RWPE1 (cell line): ENCODE measurements around the gene TMEM41A.
A peak's percentile ranks its signal among the peaks of the same experiment; 100 is the strongest.
"Not testable (repeated sequence)": the region's sequence is repeated elsewhere in the genome, so short reads cannot be mapped to it uniquely, and the experiment has no call there.

ENCODE experiments used
- CTCF ChIA-PET: fragments of 350-600 bp; sonication (Branson Sonifier 250); formaldehyde crosslinking; extraction: SDS; loops from one replicate; lab custom pipeline; 2021; lab: Yijun Ruan, JAX
- POLR2A ChIA-PET: fragments of 400-600 bp; formaldehyde crosslinking; extraction: SDS; loops from one replicate; lab custom pipeline; 2020; ENCODE audit warnings: antibody characterized with exemption; ENCODE audit not compliant: low non-redundant PET; lab: Yijun Ruan, JAX
- DNase-seq: peaks from one replicate; pipeline ENCODE4 v3.0.0; 2012; ENCODE audit warnings: low spot score
- H3K27ac ChIP-seq: fragments of 450-650 bp; 2 replicates; pipeline ENCODE4 v1.5.1; 2017
- CTCF ChIP-seq: fragments of 450-650 bp; conservative IDR thresholded peaks from 2 replicates; pipeline ENCODE4 v1.5.1; 2017; ENCODE audit warnings: low read depth, mild to moderate bottlenecking

Gene TMEM41A

GRCh38 chr3:185479373-185479945 lies 19.4 kb downstream of the TMEM41A start:
- ChIA-PET POLR2A (no interaction called here), CTCF (interaction anchor here (0.7 kb wide), 1 partner anchor 54 kb away, joined by 6 read pairs; no protein-coding TSS in a partner anchor)
- H3K27ac ChIP-seq: no peak overlapping the region
- no peak for TF ChIP-seq CTCF
- DNase-seq: no peak

- DNase-seq: no peak
- POLR2A ChIA-PET: no interaction called here
- CTCF ChIA-PET: interaction anchor here (0.6 to 1.0 kb wide), 2 partner anchors 17 to 75 kb away, joined by 3 to 4 read pairs; no protein-coding TSS in a partner anchor
Measured at GRCh38 chr3:185477316-185477715, 21.5 kb downstream of the TMEM41A start.

GRCh38 chr3:185474922-185475321 lies 23.9 kb downstream of the TMEM41A start:
- DNase-seq, H3K27ac ChIP-seq, CTCF ChIA-PET, POLR2A ChIA-PET: not testable (repeated sequence)

More at GRCh38 chr3:185477316-185477715, 21.5 kb downstream of the TMEM41A start:
- no peak overlapping the region for H3K27ac ChIP-seq
- no peak for TF ChIP-seq CTCF

GRCh38 chr3:185473290-185473815 lies 25.5 kb downstream of the TMEM41A start:
- ChIA-PET CTCF (interaction anchor here (0.5 to 0.6 kb wide), 2 partner anchors 26 to 80 kb away, joined by 3 read pairs; partner anchors contain the start of gene TMEM41A), POLR2A (no interaction called here)
- DNase-seq: peak; percentile 31
- H3K27ac ChIP-seq: no peak overlapping the region
- no peak for TF ChIP-seq CTCF

GRCh38 chr3:185470323-185470722 lies 28.5 kb downstream of the TMEM41A start:
- TF ChIP-seq CTCF: no peak
- no peak for DNase-seq
- CTCF ChIA-PET: interaction anchor here (0.5 to 1.6 kb wide), 2 partner anchors 9 to 19 kb away, joined by 4 to 12 read pairs; no protein-coding TSS in a partner anchor
- H3K27ac ChIP-seq: no peak overlapping the region
- POLR2A ChIA-PET: no interaction called here

- POLR2A ChIA-PET: no interaction called here
Measured at GRCh38 chr3:185469542-185469941, 29.3 kb downstream of the TMEM41A start.

GRCh38 chr3:185466123-185466522 lies 32.7 kb downstream of the TMEM41A start:
- CTCF ChIA-PET, H3K27ac ChIP-seq, DNase-seq: not testable (repeated sequence)
- POLR2A ChIA-PET: interaction anchor here (0.6 kb wide), 1 partner anchor 245 kb away, joined by 4 read pairs; no protein-coding TSS in a partner anchor

More at GRCh38 chr3:185469542-185469941, 29.3 kb downstream of the TMEM41A start:
- CTCF ChIA-PET: interaction anchor here (1.6 kb wide), 1 partner anchor 9 kb away, joined by 12 read pairs; no protein-coding TSS in a partner anchor
- DNase-seq: no peak
- H3K27ac ChIP-seq: no peak overlapping the region
- TF ChIP-seq CTCF: no peak
